ENCODE measurements around the gene FAM204A. TPM values are rescaled to one million over a fixed set of nuclear protein-coding genes. Genes with fewer than 3 reads are reported as not detected.

The FAM204A gene
- total and polyA plus RNA-seq, 2 experiments from 2014 or later = 50.8 to 56.6 TPM

GRCh38 chr10:118314882-118315281 is 27.2 kb downstream of the FAM204A start:
- Histone ChIP-seq H3K4me2 (no peak overlapping the region), H3K36me3 (replicated peaks; ENCODE audit: insufficient read depth, low read depth) (no peaks in the 10 kb centered on the region), H3K27me3 (no peaks in the 10 kb centered on the region), H3K4me1 (ENCODE audit: insufficient read depth) (no peaks in the 10 kb centered on the region), H3K27ac (no peak overlapping the region), H3K79me2 (no peaks in the 10 kb centered on the region), H3K9me3 (ENCODE audit: low read depth) (no peaks in the 10 kb centered on the region), H2AFZ (no peak overlapping the region), H3K9me2 (replicated peaks; ENCODE audit: insufficient read depth) (no peaks in the 10 kb centered on the region), H4K20me1 (ENCODE audit: insufficient read depth, poor library complexity, severe bottlenecking) (no peaks in the 10 kb centered on the region), H3K4me3 (no peak overlapping the region)
- TF ChIP-seq EZH2phosphoT487 (IDR thresholded peaks at IDR 0.05; ENCODE audit: low read depth, severe bottlenecking, unreplicated experiment) (no peak), EZH2 (IDR thresholded peaks at IDR 0.05; ENCODE audit: borderline replicate concordance) (no peak), CTCF (IDR thresholded peaks at IDR 0.05; ENCODE audit: poor library complexity) (no peak)
- DNase-seq (ENCODE audit: low spot score) = no peak
- 30% methylated on average over 4 of the region's 4 CpGs for WGBS (ENCODE audit: low lambda C conversion rate, missing lambda C conversion rate)

- Histone ChIP-seq H3K4me1 (ENCODE audit: insufficient read depth) (no peaks in the 10 kb centered on the region), H3K27ac (no peak overlapping the region), H2AFZ (no peak overlapping the region), H3K9me3 (ENCODE audit: low read depth) (no peaks in the 10 kb centered on the region), H3K36me3 (replicated peaks; ENCODE audit: insufficient read depth, low read depth) (no peaks in the 10 kb centered on the region), H4K20me1 (ENCODE audit: insufficient read depth, poor library complexity, severe bottlenecking) (no peaks in the 10 kb centered on the region), H3K4me2 (no peak overlapping the region), H3K79me2 (no peaks in the 10 kb centered on the region), H3K9me2 (replicated peaks; ENCODE audit: insufficient read depth) (no peaks in the 10 kb centered on the region), H3K4me3 (no peak overlapping the region), H3K27me3 (no peaks in the 10 kb centered on the region)
- TF ChIP-seq EZH2phosphoT487 (IDR thresholded peaks at IDR 0.05; ENCODE audit: low read depth, severe bottlenecking, unreplicated experiment) (no peak), CTCF (IDR thresholded peaks at IDR 0.05; ENCODE audit: poor library complexity) (no peak), EZH2 (IDR thresholded peaks at IDR 0.05; ENCODE audit: borderline replicate concordance) (no peak)
- WGBS (ENCODE audit: low lambda C conversion rate, missing lambda C conversion rate) = 64% methylated on average over 2 of the region's 2 CpGs
- DNase-seq (ENCODE audit: low spot score) = no peak
Observed at GRCh38 chr10:118311505-118311904, 30.6 kb downstream of the FAM204A start.

- Histone ChIP-seq H3K4me3 (no peak overlapping the region), H3K4me2 (no peak overlapping the region), H3K4me1 (ENCODE audit: insufficient read depth) (no peaks in the 10 kb centered on the region), H3K36me3 (replicated peaks; ENCODE audit: insufficient read depth, low read depth) (no peaks in the 10 kb centered on the region), H3K79me2 (no peaks in the 10 kb centered on the region), H3K27me3 (no peaks in the 10 kb centered on the region), H3K9me2 (replicated peaks; ENCODE audit: insufficient read depth) (no peaks in the 10 kb centered on the region), H4K20me1 (ENCODE audit: insufficient read depth, poor library complexity, severe bottlenecking) (no peaks in the 10 kb centered on the region), H2AFZ (no peak overlapping the region), H3K27ac (no peak overlapping the region), H3K9me3 (ENCODE audit: low read depth) (no peaks in the 10 kb centered on the region)
- TF ChIP-seq EZH2 (IDR thresholded peaks at IDR 0.05; ENCODE audit: borderline replicate concordance) = no peak
- TF ChIP-seq CTCF (IDR thresholded peaks at IDR 0.05; ENCODE audit: poor library complexity) = no peak
- no peak for TF ChIP-seq EZH2phosphoT487 (IDR thresholded peaks at IDR 0.05; ENCODE audit: low read depth, severe bottlenecking, unreplicated experiment)
- 73% methylated on average over 2 of the region's 2 CpGs for WGBS (ENCODE audit: low lambda C conversion rate, missing lambda C conversion rate)
- DNase-seq (ENCODE audit: low spot score) = no peak
Observed at GRCh38 chr10:118310822-118311221, 31.3 kb downstream of the FAM204A start.

- WGBS (ENCODE audit: low lambda C conversion rate, missing lambda C conversion rate) = 80% methylated on average over 2 of the region's 2 CpGs
- Histone ChIP-seq H4K20me1 (ENCODE audit: insufficient read depth, poor library complexity, severe bottlenecking) (no peaks in the 10 kb centered on the region), H2AFZ (no peak overlapping the region), H3K4me1 (ENCODE audit: insufficient read depth) (no peaks in the 10 kb centered on the region), H3K4me2 (no peak overlapping the region), H3K79me2 (no peaks in the 10 kb centered on the region), H3K27ac (no peak overlapping the region), H3K9me2 (replicated peaks; ENCODE audit: insufficient read depth) (no peaks in the 10 kb centered on the region), H3K9me3 (ENCODE audit: low read depth) (no peaks in the 10 kb centered on the region), H3K4me3 (no peak overlapping the region), H3K36me3 (replicated peaks; ENCODE audit: insufficient read depth, low read depth) (no peaks in the 10 kb centered on the region), H3K27me3 (no peaks in the 10 kb centered on the region)
- DNase-seq (ENCODE audit: low spot score) = no peak
- no peak for TF ChIP-seq CTCF (IDR thresholded peaks at IDR 0.05; ENCODE audit: poor library complexity)
Observed at GRCh38 chr10:118309911-118310310, 32.2 kb downstream of the FAM204A start.

Data from hepatocyte (in vitro differentiated cells).